Measurements from ENCODE around the gene FBLN1.
"Not testable (repeated sequence)": the region's sequence is repeated elsewhere in the genome, so short reads cannot be mapped to it uniquely, and the experiment has no call there.

The FBLN1 gene

DNA sequence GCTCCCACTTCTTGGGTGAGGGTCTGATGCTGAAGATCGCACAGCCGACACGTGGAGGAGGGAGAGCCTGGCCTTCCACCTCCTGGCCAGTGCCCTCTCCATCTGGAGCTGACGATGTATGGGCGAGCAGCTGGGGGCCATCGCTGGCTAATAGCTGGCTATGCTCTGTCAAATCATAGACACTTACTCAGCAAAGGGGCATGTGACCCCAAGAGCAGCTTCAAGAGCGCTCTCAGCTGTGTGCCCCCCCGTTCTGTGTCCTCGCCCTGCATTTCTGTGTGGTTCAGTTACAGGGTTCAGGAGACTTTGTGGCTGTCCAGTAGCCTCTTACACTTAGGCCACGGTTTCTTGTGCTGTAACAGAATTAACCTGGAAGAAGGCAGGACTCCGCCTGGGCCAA, 26.4 kb downstream of the FBLN1 start:
- no peak for DNase-seq

- DNase-seq, result no peak
These were observed 27.4 kb downstream of the FBLN1 start for GRCh38 chr22:45529971-45530575.

DNA sequence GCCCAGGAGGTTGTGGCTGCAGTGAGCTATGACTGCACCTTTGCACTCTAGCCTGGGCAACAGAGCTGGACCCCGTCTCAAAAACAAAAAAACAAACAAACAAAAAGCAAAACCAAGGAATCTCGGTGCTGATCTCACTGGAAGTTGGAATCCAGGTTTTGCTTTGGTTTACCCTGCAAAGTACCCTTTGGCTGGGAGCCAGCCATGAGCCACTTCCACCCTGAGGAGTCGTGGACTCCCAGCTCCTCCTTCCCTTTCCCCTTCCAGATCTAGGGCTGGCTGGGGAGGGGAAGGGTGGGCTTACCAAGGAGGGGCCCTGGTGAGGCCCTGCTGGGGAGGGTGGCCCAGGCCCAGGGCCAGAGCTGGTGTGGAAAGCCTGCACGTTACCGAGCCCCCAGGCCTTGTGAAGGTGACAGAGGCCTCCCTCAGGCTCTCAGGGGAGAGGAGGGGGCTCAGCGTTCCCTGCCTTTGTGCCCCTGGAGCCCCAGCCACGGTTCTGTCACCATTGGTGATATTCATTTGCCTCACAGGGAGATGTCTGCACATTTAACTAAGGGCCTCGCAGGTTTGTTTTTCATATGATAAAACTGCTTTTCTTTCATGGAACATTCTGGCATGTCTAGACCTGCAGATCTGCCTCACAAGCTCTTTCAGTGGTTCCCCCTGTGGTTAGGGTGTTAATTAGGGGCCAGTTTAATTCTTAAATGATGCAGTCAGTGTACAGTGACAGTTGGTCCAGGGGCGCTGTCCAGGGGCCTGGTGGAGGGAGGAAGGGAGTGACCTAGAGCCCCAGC, 29.0 kb downstream of the FBLN1 start:
- no peak for DNase-seq

GRCh38 chr22:45532235-45532631, 29.6 kb downstream of the FBLN1 start:
- DNase-seq, result no peak

DNA sequence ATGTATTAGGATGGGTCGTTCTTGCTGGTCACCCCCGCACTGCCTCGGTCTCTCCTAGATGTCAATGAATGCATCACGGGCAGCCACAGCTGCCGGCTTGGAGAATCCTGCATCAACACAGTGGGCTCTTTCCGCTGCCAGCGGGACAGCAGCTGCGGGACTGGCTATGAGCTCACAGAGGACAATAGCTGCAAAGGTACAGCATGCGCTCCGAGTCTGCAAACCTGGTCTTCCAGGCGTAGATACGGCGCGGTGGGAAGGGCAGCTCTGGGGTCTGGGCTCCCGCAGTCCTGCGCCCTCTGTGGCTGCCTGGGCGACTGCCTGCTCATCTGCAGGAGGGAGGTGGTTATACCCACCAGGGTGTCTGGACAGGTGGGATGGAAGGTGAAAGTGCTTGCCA, 31.0 kb downstream of the FBLN1 start:
- DNase-seq, result no peak

DNA sequence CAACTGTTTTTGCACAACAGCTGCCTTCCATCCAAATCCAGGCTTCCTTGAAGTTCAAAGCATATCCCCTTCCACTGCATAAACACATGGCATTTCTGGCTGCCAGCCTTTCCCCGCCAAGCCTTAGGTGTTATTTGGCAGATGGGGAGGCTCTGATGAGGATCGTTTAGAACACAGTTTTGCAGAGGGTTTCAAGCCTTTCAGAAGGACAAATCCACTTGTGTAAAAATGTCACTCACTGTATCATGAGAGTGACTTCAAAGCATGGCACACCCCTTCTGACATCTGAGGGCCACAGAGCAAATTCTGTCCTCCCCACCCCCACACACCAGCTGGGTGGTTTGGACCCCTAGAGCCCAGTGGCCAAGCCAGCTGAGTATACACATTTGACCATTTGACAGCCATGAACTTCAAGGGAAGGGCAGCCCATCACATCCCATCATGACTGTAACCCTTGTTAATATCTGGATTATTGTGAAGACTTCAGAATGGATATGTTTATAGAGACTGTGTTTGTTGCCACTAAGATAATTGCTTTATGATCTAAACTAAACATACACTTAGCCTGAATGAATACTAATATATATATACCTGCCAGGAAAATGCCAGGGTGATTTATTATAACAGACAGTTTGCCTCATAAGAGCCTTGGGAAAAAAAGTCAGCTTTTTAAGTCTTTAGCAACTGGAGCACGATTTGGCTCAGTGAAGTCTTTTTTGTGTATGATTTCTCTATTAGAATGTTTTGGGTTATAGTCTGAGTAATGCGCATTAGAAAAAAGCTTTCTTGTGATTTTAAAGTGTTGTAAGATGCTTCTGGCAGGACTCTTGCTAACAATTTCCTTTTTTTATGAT, 31.9 kb downstream of the FBLN1 start:
- no peak for DNase-seq

DNA sequence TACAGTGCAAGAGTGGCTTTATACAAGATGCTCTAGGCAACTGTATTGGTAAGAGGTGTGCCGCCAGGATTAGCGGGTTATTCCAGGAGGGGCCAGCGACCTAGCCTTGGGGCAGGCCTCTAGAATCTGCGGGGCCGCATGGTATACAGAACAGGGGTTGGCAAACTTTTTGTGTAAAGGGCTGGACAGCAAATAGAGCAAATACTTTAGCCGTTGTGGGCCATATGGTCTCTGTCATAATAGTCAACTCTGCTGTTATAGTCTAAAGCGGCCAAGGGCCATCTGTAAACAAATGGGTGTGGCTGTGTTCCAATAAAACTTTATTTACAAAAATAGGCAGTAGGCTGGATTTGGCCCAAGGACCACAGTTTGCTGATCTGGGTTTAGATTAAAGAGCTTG, 32.6 kb downstream of the FBLN1 start:
- DNase-seq, result no peak

DNA sequence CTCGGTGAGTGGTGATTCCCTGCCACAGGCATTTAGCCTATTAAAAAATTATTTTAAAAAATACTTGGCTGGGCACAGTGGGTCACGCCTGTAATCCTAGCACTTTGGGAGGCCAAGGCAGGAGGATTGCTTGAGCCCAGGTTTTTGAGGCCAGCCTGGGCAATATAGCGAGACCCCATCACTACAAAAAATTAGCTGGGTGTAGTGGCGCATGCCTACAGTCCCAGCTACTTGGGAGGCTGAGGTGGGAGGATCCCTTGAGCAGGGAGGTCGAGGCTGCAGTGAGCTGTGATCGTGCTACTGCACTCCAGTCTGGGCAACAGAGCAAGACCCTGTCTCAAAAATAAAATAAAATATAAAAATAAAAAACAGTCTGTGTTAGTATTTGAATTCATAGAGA, 33.2 kb downstream of the FBLN1 start:
- DNase-seq, result not testable (repeated sequence)

DNA sequence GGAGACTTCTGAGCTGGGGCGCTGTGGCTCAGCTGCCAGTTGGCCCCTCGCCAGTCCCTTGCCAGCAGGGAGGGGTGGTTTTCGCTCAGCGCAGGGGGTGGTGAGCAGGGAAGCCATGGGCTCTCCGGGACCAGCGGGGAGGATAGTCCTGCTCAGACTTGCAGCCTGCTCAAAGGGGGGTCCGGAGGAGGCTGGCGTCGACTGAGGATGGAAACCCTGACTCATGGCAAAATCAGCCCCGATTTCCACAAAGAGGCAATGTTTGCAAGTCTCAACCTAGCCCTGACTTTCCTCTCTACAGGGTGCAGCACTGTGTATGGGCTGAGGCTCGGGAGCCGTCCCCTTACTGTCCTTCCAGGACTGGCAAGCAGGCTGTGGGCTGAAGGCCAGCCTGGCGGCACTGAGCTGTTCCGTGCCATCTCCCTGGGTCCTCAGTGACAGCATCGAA, 35.1 kb downstream of the FBLN1 start:
- DNase-seq, result no peak

GRCh38 chr22:45538281-45538680, 35.6 kb downstream of the FBLN1 start:
- DNase-seq, result no peak

GRCh38 chr22:45540122-45540521, 37.4 kb downstream of the FBLN1 start:
- no peak for DNase-seq

DNA sequence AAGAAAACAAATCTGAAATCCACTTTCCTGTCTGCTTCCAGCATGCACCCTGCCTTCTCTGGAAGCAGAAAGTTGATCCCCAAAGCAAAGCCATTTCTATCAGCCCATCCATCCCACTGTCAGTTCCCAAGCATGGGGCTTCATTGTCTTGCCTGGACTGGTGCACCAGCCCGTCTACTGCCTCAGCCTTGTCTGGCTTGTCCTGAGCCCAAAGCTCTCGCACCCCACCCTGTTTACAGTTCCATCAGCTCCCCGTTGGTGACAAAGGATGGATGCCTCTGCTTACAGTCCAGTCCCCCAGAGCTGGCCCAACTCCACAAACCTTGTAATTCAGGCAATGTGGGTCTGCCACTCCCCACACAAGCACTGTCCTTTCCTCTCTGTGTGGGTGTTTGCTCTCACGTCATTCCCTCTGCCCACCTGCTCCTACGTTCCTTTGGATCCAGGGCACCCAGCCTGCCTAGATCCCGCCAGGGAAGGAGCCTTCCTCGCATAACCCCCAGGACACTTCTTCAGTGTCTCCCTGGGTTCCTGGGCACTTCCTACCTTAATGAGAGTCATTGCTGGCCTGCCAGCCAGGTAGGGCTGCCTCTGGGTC, 38.8 kb downstream of the FBLN1 start:
- no peak for DNase-seq

- DNase-seq, result no peak
These were observed 39.4 kb downstream of the FBLN1 start for GRCh38 chr22:45542001-45542520.

- DNase-seq, result not testable (repeated sequence)
These were observed 40.1 kb downstream of the FBLN1 start for GRCh38 chr22:45542736-45543135.

- no peak for DNase-seq
These were observed 40.6 kb downstream of the FBLN1 start for GRCh38 chr22:45543243-45543642.

DNA sequence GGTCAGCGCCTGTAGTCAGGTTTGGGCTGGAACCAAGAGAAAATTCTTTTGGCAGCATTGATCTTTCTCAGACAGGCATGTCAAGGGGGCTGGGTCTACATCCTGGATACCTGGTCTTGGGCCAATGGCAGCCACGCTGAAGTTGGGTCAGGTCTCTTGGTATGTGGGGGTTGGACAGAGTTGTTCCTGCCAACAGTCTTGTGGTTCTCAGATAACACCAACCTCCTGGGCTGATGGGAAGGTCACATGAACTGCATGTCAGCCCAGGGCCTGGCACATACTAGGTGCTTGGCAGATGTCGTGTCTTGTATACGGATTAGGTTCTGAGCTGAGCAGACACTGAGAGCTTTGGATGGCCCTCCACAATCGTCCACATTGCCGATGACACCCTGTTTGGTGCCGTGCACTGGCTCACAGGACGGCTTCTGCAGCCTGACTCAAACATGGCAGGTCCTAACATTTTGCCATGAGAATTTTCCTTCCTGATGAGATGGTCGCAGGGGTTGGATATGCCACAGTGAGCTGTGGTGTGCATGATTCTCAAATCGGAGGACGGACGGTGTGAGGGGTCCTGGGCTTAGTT, 42.0 kb downstream of the FBLN1 start:
- no peak for DNase-seq

DNA sequence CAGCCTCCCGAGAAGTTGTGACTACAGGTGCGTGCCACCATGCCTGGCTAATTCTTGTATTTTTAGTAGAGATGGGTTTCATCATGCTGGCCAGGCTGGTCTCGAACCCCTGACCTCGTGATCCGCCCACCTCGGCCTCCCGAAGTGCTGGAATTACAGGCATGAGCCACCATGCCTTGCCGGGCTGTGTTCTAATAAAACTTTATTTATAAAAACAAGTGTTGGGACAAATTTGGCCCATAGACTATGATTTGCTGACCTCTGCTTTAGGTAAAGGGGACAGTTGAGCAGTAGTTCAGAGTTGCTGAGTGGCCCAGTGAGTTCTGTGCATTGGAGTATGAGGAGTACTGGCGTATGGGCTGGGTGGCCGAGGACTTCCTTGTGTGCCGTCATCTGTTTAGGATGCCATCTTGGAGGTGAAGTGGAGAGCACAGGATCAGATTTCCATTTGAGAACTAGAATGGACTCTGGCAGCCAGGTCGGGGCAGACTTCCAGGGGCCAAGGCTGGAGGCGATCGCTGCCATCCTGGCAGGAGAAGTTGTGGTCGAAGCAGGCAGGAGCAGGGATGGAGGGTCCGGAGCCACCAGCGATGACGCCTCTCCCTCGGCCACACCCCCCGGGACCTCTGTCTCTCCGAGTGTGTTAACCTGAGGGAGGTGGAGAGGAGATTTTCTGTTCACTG, 43.8 kb downstream of the FBLN1 start:
- no peak for DNase-seq

- DNase-seq, result no peak
These were observed 44.3 kb downstream of the FBLN1 start for GRCh38 chr22:45547016-45547345.

GRCh38 chr22:45547731-45548130, 45.0 kb downstream of the FBLN1 start:
- no peak for DNase-seq

- DNase-seq, result no peak
These were observed 45.7 kb downstream of the FBLN1 start for GRCh38 chr22:45548247-45548840.

DNA sequence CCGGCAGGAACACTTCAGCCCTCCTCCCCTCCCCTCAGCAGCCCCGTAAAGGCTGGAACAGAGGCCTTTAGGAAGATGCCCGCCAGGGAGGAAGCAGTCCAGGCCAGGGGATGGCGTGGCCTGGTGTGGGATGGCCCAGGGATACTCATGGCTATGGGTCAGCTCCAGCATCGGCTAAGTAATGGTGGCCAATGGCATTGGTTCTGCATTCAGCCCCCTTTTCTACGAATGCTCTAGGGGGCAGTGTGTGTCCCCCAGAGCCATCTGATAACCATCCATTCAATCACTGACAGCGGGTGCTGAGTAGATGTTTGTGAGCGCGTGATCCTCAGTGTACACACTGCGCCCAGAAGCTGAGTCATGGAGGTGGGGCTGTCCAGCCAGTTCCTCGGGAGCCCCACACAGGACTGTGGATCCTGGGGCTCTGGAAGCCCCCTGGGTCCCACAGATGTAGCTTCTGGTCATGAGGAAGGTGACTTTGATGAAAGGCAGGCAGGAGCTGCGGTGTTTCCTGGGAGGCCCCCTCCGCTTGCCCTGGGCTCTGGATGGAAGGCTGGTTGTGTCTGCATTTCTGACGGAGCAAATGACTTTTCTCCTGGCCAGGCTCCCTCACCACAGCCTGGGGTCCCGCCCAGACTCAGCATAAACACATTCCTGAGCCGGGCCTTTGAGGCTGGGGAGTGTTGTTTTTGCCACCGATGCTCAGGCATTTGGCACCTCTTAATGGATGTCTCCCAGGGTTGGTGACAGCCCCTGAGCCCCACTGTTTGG, 46.5 kb downstream of the FBLN1 start:
- peak; percentile 64 for DNase-seq

Data from 8988T (cell line).